Measurements from ENCODE around the gene ACVRL1.
A peak's percentile ranks its signal among the peaks of the same experiment; 100 is the strongest.

Gene ACVRL1

DNA sequence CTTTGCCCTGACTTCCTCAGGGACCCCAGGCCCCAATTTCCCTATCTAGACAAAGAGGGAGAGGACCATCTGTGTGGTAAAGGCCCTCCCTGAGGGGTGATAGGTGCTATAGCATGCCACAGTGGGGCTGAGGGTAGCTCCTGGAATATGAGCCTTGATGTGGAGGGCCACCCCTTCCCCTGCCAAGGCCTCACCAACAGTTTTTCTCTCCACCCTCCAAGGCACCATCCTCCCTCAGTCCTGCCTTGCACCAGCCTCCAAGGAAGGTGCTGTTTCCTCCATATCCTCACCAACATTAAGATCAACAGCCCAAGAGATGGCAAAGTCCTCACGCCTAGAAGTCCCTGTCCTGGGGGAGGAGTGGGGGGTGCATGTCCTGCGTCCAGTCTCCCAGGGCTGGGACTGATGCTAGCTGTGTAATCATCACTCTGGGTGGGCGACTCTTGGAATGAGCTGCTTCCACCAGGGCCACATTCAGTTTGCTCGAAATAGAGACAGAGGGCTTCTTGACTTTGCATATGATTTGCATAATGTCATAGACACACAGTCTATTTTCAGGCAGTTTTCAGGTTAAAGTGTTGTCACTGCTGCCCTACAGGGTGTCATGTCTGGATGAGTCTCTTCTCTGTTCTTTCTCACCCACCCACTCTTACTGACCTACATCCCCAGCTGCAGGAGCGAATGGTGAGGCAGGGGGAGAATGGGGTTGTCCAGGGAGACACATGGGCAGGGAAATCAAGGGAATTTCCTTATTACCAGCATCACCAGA lies 17.4 kb downstream of the ACVRL1 start:
- no peak overlapping the region for H3K4me3 Mint-ChIP-seq
- H3K9me3 Mint-ChIP-seq, result no peaks in the 10 kb centered on the region
- no peak overlapping the region for H3K27ac Mint-ChIP-seq
- no peaks in the 10 kb centered on the region for H3K36me3 Mint-ChIP-seq (ENCODE audit: low read depth)
- no peak for TF ChIP-seq CTCF (IDR thresholded peaks at IDR 0.05; ENCODE audit: unreplicated experiment in 3 of 3)
- H3K4me1 Mint-ChIP-seq, result peaks cover 50% of the 10 kb centered on the region
- peaks cover 5% of the 10 kb centered on the region for H3K27me3 Mint-ChIP-seq (ENCODE audit: low read depth)

GRCh38 chr12:51925346-51926063 lies 18.2 kb downstream of the ACVRL1 start:
- TF ChIP-seq CTCF (IDR thresholded peaks at IDR 0.05; ENCODE audit: unreplicated experiment in 3 of 3), result no peak
- H3K27ac Mint-ChIP-seq, result peak overlapping the region in 1 of 3 experiments; percentile 6
- H3K9me3 Mint-ChIP-seq, result no peaks in the 10 kb centered on the region
- no peaks in the 10 kb centered on the region for H3K36me3 Mint-ChIP-seq (ENCODE audit: low read depth)
- H3K4me1 Mint-ChIP-seq, result peaks cover 43% of the 10 kb centered on the region
- no peak overlapping the region for H3K4me3 Mint-ChIP-seq
- peaks cover 5% of the 10 kb centered on the region for H3K27me3 Mint-ChIP-seq (ENCODE audit: low read depth)

DNA sequence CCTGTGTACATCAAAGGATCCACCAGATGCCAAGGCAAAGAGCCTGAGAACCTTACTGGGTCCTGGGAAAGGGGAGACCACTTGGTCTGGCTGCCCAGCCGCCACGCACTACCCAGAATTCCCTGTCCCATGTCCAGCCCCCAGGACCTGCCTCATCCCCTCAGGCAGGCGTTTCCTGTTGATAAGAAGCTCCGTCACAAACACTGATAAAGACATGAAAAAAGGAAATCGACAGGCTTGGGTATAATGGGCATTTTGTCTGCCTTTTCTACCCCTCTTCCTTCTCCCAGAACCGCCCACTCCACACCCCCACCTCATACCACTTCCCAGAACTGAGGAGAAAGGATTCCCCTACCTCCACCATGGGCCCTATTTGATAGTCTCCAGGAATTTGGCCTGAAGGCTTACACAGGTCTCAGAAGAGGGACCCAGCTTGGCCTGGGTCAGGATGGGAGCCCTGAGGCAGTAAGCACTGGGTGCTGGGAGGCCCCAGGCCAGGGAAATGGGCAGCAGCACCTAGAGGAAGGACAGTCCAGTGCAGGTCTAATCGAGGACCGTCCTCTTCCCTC lies 18.8 kb downstream of the ACVRL1 start:
- H3K9me3 Mint-ChIP-seq, result no peaks in the 10 kb centered on the region
- H3K36me3 Mint-ChIP-seq (ENCODE audit: low read depth), result no peaks in the 10 kb centered on the region
- H3K4me3 Mint-ChIP-seq, result no peak overlapping the region
- H3K27me3 Mint-ChIP-seq (ENCODE audit: low read depth), result peaks cover 5% of the 10 kb centered on the region
- peaks cover 36% of the 10 kb centered on the region for H3K4me1 Mint-ChIP-seq
- TF ChIP-seq CTCF (IDR thresholded peaks at IDR 0.05; ENCODE audit: unreplicated experiment in 3 of 3), result no peak
- H3K27ac Mint-ChIP-seq, result no peak overlapping the region

DNA sequence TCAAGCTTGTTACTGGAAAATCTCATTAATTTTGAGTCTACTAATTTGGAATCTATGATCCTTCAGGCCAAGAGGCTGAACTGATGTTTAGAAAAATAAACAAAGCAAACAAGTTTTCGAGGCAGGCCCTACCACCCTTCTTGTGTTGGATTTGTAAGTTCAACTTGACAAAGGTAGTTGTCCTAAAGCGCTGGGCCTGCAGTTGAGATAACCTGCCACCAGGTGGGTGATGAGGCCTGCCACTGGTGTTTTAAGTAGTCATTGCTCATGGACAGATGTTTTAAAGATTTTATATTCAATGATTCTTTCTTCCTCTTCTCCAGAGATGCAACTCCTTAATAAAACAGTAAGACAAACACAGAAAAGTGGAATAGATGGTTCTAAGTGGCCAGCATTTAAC lies 19.4 kb downstream of the ACVRL1 start:
- Mint-ChIP-seq H3K27ac (no peak overlapping the region), H3K36me3 (ENCODE audit: low read depth) (no peaks in the 10 kb centered on the region), H3K4me1 (peaks cover 31% of the 10 kb centered on the region), H3K9me3 (no peaks in the 10 kb centered on the region), H3K4me3 (no peak overlapping the region), H3K27me3 (ENCODE audit: low read depth) (peaks cover 5% of the 10 kb centered on the region)
- TF ChIP-seq CTCF (IDR thresholded peaks at IDR 0.05; ENCODE audit: unreplicated experiment in 3 of 3), result peak; percentile 20 to 48 (median 32)

DNA sequence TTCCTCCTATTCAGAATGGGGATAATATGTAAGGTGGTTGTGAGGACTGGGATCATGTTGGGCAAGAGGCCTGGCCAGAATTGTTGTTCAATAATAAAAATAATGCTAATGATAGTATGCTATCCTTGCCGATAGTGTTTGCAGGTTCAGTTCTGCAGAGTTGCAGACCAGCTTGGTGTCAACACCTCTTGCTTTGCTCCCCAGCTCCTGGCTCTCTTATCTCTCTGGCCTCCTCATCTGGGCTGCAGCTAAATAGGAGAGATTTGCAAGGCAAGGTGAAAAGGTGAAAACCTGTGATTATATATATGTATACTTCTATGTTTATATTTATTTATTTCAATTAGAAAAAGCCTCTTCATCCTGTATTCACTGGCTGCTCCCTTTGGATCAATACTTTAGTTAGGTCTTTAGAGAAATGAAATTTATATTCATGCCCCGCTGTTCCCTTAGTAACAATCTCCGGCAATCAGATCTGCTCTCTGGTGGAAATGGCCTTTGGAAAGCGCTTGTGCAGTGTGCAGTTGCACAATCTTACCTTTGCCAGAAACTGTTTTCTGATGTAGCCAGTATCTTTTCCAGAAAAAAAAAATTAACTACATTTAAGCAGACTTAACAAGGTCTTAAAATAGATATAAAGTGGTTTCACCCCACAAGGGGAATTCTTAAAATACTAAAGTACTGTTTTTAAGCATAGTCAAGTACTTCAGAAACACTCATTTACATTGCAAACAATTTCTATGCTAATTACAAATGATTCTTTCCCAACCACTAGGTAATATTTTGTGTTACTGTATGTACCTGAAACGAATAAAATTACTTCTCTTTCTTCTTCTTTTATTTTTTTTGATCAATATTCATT lies 25.1 kb downstream of the ACVRL1 start:
- no peak for TF ChIP-seq CTCF (IDR thresholded peaks at IDR 0.05; ENCODE audit: unreplicated experiment in 3 of 3)
- Mint-ChIP-seq H3K27me3 (ENCODE audit: low read depth) (peaks cover 5% of the 10 kb centered on the region), H3K4me1 (peaks cover 8% of the 10 kb centered on the region), H3K36me3 (ENCODE audit: low read depth) (no peaks in the 10 kb centered on the region), H3K9me3 (no peaks in the 10 kb centered on the region), H3K4me3 (no peak overlapping the region), H3K27ac (no peak overlapping the region)

All from nephron (organoid).